ENCODE measurements around the gene TRMT10B.
"Not testable (repeated sequence)": the region's sequence is repeated elsewhere in the genome, so short reads cannot be mapped to it uniquely, and the experiment has no call there.

The TRMT10B gene

DNA sequence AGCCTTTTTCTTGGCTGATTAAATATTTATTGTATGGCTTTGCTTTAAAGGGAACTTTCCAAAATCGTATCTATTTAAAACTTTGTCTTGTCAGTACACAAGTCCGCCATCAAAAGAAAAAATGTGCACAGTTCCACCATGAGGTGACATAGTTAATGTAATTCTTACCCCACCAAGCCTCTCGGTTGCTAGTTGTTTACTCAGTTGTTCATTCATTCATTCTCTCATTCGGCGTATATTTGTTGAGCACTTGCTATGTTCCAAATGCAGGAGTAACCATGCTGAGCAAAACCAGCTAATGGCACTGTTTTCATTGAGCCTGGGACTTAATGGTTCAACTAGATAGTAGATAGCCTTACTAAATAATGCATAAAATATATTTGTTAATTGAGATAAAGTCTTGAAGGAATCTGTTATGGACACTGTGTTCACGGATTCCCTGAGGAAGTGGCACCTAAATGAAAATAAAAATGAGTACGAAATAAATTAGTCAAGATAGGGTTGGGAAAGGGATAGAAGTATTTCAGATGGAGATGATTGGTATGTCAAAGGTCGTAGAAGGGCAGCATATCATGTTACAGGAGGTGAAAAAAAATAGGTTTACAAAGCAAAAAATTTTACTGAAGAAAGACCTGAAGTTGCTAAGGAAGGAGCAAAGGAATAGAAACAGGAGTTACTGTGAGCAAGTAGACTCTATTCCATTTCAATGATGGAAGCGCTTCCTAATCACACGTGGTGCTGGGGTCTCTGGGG lies 48.5 kb downstream of the TRMT10B start:
- DNase-seq, result no peak

DNA sequence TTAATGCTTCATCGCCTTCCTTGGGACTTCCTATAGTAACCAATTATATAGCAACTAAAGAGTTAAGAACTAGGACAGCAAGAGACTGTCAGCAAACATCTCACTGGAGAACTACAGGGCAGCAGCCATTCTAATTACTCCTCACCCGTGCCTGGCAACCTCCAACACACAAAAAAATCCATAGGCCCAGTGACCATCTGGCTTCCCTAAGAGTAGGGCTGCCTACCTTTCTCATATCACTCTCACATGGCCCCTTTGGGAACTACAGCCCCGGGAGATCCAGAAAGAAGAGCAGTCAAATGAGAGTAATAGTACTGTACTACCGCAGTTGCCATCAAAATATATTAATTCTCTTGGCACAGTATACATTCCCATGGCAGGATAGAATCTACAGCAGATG lies 52.7 kb downstream of the TRMT10B start:
- DNase-seq, result no peak

DNA sequence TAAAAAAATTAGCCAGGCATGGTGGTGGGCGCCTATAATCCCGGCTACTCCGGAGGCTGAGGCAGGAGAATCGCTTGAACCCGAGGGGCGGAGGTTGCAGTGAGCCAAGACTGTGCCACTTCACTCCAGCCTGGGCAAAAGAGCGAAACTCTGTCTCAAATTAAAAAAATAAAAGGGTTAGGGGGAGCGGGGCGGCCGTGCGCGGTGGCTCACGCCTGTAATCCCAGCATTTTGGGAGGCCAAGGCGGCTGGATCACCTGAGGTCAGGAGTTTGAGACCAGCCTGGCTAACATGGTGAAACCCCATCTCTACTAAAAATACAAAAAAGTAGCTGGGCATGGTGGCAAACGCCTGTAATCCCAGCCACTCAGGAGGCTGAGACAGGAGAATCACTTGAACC lies 56.1 kb downstream of the TRMT10B start:
- not testable (repeated sequence) for DNase-seq

DNA sequence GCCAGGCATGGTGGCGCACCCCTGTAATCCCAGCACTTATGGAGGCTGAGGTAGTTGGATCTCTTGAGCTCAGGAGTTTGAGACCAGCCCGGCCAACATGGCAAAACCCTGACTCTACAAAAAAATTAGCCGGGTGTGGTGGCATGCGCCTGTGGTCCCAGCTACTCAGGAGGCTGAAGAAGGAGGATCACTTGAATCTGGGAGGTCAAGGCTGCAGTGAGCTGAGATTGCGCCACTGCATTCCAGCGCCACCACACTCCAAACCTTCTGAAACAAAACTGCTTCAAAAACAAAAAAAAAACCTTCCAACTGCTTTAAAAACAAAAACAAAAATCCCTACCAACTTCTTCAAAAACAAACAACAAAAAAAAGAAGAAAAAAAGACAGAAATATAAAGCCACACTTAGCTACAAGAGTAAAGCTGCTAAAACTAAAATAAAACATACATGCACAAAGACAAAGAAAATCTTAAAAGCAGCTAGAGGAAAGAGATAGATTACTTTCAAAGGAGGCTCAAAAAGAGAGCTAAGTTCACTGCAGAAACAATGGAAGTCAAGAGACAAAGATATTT lies 58.4 kb downstream of the TRMT10B start:
- no peak for DNase-seq

DNA sequence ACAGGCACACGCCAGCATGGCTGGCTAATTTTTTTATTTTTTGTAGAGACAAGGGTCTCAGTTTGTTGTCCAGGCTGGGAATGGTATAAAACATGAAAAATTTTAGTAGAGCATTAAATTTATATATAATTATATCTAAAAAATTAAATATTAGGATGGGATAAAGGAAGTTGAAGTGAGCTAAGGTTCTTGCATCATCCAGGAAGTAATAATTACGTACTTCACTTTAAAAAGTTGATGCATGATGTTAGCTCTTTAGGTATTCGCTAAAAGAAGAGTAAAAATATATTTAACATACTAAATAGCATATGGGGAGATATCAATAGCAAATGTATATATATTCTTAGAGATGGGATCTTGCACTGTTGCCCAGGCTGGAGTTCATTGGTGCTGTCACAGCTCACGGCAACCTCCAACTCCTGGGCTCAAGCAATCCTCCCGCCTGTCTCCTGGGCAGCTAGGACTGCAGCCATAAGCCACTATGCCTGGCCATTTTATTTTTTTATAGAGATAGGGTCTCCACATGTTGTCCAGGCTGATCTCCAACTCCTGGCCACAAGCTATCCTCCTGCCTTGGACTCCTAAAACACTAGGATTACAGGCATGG lies 59.3 kb downstream of the TRMT10B start:
- DNase-seq, result no peak

DNA sequence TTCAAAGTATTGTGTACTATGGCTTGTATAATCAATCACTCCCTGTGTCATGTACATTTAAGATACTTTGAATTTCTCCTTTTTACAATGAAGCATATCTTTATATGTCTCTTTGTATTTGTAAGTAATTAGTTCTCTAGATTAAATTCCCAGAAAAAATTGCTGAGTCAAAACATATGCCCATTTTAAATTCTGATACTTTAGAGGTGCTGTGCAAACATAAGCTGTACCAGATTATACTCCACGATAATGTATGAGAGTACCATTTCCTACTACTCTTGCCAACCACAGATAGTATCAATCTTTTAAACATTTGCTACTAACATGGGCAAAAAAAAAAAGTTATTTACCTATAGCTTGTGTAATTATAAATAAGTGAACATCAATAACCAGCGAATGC lies 65.2 kb downstream of the TRMT10B start:
- no peak for DNase-seq

DNA sequence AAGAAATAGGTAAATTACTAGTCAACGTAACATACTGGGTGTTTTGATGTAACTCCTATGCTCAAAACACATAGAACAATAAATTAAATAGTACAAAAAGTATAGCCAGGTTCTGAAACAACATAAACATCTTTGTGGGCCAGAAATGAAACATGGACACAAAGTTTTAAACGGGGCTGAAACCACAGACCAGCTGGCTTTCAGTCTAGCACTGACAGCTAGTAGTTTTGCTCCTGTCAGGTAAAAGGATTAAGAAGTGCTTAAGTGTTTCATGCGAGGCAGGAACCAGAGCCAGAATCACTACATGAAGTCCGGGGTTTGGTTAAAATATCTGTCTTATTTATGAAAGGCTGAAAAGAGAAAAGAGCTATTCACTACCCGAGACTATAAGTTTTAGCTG lies 66.5 kb downstream of the TRMT10B start:
- DNase-seq, result no peak

DNA sequence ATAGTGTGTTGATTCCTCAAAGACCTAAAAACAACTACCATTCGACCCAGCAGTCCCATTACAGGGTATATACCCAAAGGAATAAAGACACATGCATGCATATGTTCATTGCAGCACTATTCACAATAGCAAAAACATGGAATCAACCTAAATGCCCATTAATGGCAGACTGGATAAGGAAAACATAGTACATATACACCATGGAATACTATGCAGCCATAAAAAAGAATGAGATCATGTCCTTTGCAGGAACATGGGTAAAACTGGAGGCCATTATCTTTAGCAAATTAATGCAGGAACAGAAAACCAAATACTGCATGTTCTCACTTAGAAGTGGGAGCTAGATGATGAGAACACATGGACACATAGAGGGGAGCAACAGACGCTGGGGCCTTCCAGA lies 71.6 kb downstream of the TRMT10B start:
- DNase-seq, result not testable (repeated sequence)

DNA sequence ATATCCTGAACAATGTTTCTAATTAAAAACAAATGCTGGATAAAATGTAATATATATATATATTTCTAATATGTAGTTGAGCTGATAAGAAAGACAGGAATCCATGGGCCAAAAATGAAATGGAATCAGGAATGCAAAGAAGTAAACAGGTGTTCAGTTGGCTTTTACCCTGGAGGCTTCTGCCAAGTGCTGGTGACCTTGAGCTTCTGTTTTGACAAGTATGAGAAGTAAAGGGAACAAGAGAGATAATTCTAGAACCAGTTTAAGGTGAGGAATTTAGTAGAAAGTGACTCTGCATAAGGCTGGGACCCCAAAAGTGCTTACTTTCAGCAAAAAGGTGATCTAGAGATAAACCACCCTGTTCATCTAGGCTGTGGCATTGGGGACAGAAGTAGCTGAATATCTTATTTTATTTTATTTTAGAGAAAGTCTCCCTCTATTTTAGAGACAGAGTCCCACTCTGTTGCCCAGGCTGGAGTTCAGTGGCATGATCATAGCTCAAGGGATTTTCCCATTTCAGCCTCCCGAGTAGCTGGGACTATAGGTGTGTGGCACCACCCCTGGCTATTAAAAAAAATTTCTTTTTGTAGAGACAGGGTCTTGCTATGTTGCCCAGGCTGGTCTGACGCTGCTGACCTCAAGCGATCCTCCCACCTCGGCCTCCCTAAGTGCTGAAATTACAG lies 74.0 kb downstream of the TRMT10B start:
- no peak for DNase-seq
